ENCODE results near the gene HS3ST2.

Gene HS3ST2

GRCh38 chr16:22786284-22786683 lies 27.7 kb upstream of the HS3ST2 start:
- POLR2A ChIA-PET = no interaction called here
- no peak for TF ChIP-seq LEF1 (IDR thresholded peaks at IDR 0.05; ENCODE audit: borderline replicate concordance)
- TF ChIP-seq NFRKB (IDR thresholded peaks at IDR 0.05) = no peak
- no peak for TF ChIP-seq BHLHE40 (IDR thresholded peaks at IDR 0.05; ENCODE audit: borderline replicate concordance)
- TF ChIP-seq HDGF (IDR thresholded peaks at IDR 0.05; ENCODE audit: borderline replicate concordance) = no peak
- no peak for TF ChIP-seq ARNT (IDR thresholded peaks at IDR 0.05)
- TF ChIP-seq PKNOX1 (IDR thresholded peaks at IDR 0.05) = no peak
- no peak for TF ChIP-seq ZNF384 (IDR thresholded peaks at IDR 0.05)
- no peak for TF ChIP-seq CTBP1 (IDR thresholded peaks at IDR 0.05; ENCODE audit: borderline replicate concordance)
- TF ChIP-seq ELF4 (IDR thresholded peaks at IDR 0.05) = no peak
- TF ChIP-seq TARDBP (IDR thresholded peaks at IDR 0.05) = no peak
- TF ChIP-seq FOXA1 (IDR thresholded peaks at IDR 0.05) = no peak
- TF ChIP-seq SP1 (IDR thresholded peaks at IDR 0.05) = no peak
- no peak for TF ChIP-seq FOXK2 (IDR thresholded peaks at IDR 0.05)
- no peak for TF ChIP-seq FOXM1 (IDR thresholded peaks at IDR 0.05; ENCODE audit: borderline replicate concordance)
- no peak for TF ChIP-seq SUZ12 (IDR thresholded peaks at IDR 0.05)
- no peak for TF ChIP-seq L3MBTL2 (conservative IDR thresholded peaks at IDR 0.05)
- CTCF ChIA-PET = no interaction called here
- no peak for DNase-seq (ENCODE audit: extremely low spot score)

DNA sequence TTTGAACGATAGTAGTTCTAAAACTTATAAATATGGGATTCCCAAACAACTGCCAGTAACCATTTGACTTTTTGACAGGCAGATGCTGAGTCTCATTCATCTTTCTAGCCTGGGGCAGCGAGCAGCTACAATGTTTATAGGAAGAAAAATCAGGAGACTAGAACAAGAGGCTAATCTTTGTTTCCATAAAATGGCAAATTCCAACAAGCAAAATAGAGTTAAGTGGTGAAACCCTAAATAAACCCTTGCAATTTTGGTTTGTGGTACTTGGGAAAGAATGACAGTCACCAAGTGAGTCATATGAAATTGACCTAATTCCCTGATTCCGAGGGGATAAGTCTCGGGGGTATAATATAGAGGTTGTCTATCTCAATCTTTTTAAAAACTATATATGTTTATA lies 27.3 kb upstream of the HS3ST2 start:
- no peak for DNase-seq (ENCODE audit: extremely low spot score)
- no peak for TF ChIP-seq HDGF (IDR thresholded peaks at IDR 0.05; ENCODE audit: borderline replicate concordance)
- no peak for TF ChIP-seq SP1 (IDR thresholded peaks at IDR 0.05)
- TF ChIP-seq NFRKB (IDR thresholded peaks at IDR 0.05) = no peak
- no peak for TF ChIP-seq FOXK2 (IDR thresholded peaks at IDR 0.05)
- no peak for TF ChIP-seq PKNOX1 (IDR thresholded peaks at IDR 0.05)
- no peak for TF ChIP-seq FOXA1 (IDR thresholded peaks at IDR 0.05)
- TF ChIP-seq ELF4 (IDR thresholded peaks at IDR 0.05) = no peak
- TF ChIP-seq TARDBP (IDR thresholded peaks at IDR 0.05) = no peak
- TF ChIP-seq ZNF384 (IDR thresholded peaks at IDR 0.05) = no peak
- no peak for TF ChIP-seq SUZ12 (IDR thresholded peaks at IDR 0.05)
- TF ChIP-seq FOXM1 (IDR thresholded peaks at IDR 0.05; ENCODE audit: borderline replicate concordance) = no peak
- TF ChIP-seq BHLHE40 (IDR thresholded peaks at IDR 0.05; ENCODE audit: borderline replicate concordance) = no peak
- no peak for TF ChIP-seq LEF1 (IDR thresholded peaks at IDR 0.05; ENCODE audit: borderline replicate concordance)
- no peak for TF ChIP-seq CTBP1 (IDR thresholded peaks at IDR 0.05; ENCODE audit: borderline replicate concordance)
- TF ChIP-seq ARNT (IDR thresholded peaks at IDR 0.05) = no peak
- no peak for TF ChIP-seq L3MBTL2 (conservative IDR thresholded peaks at IDR 0.05)
- ChIA-PET CTCF (no interaction called here), POLR2A (no interaction called here)

DNA sequence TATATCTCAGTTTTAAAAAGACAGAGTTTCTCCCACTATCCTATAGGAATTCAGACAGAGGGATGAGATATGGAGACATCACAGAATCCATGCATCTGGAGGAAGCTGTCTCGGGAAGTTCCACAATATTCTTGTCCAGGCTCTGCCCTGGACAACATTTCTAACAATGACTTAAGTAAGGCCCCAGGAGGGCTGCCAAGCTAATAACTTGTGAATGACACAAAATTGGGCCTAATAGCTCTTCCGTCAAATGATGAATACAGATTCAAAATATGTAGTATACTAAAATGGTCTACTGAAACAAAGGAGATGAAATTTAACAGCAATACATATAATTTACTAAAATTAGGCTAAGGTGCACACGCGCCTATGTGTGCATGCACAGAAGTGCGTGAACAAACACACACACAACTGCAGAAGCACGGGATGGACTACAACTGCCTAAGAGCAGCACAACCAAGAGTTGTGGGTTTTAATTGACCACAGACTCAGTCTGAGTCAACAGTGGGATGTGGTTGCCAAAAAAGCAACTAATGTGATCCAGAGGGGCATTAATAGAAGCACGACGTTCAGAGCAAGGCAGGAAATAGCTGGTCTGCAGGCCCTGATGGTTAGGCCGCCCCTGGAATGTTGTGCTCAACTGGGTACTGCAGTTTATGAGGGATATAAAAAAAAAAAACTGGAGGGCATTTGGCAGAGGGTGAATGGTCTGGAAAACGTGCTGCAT lies 26.3 kb upstream of the HS3ST2 start:
- ChIA-PET POLR2A (no interaction called here), CTCF (no interaction called here)
- no peak for DNase-seq (ENCODE audit: extremely low spot score)
- no peak for TF ChIP-seq LEF1 (IDR thresholded peaks at IDR 0.05; ENCODE audit: borderline replicate concordance)
- TF ChIP-seq ELF4 (IDR thresholded peaks at IDR 0.05) = no peak
- no peak for TF ChIP-seq SUZ12 (IDR thresholded peaks at IDR 0.05)

DNA sequence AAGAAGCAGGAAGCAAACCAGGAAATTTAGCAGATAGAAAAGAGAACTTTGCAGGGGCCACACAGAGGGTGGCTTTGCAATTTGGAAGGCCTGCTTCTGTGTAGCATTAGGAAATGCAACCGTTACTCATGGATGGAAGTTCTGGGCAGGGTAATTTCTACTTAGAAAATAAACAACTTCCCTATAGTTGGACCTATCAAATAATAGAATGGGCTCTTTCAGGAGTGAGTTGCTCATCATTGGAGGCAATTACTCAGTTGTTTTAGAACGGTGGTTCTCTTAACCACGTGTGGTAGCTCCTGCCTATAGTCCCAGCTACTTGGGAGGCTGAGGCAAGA lies 25.8 kb upstream of the HS3ST2 start:
- POLR2A ChIA-PET = no interaction called here
- CTCF ChIA-PET = no interaction called here

DNA sequence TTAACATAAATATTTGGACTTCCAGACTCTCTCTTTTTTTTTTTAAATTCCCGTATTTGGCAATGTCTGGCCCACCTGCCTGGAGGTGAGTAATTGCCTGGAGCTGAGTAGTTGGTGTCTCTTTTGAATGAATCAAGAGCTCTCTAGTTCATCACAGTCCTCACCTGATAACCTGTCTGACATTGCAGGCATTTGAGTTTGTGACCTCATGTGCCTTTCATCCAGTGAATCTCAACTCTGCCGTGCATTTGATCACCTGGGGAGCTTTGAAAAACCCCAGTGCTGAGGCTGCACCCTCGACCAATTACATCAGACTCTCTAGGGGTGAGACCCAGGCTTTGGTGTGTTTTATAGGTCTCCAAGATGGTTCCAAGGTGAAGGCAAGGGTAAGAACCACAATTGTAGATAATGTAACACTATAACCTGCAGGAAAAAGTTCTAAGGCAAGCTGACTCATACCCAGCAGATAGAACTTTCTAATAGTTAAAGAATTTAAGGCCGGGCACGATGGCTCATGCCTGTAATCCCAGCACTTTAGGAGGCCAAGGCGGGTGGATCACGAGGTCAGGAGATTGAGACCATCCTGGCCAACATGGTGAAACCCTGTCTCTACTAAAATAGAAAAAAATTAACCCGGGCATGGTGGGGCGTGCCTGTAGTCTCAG lies 24.5 kb upstream of the HS3ST2 start:
- ChIA-PET POLR2A (no interaction called here), CTCF (interaction anchor here (0.6 kb wide), 1 partner anchor 208 kb away, joined by 7 read pairs; no protein-coding TSS in a partner anchor)
- DNase-seq (ENCODE audit: extremely low spot score) = no peak
- TF ChIP-seq ARNT (IDR thresholded peaks at IDR 0.05) (no peak), ELF4 (IDR thresholded peaks at IDR 0.05) (no peak), FOXA1 (IDR thresholded peaks at IDR 0.05) (no peak), SP1 (IDR thresholded peaks at IDR 0.05) (no peak)

More for the DNA sequence above, 25.8 kb upstream of the HS3ST2 start:
- TF ChIP-seq L3MBTL2 (conservative IDR thresholded peaks at IDR 0.05) (no peak), FOXK2 (IDR thresholded peaks at IDR 0.05) (no peak), FOXM1 (IDR thresholded peaks at IDR 0.05; ENCODE audit: borderline replicate concordance) (no peak), HDGF (IDR thresholded peaks at IDR 0.05; ENCODE audit: borderline replicate concordance) (no peak), TARDBP (IDR thresholded peaks at IDR 0.05) (no peak), SUZ12 (IDR thresholded peaks at IDR 0.05) (no peak), NFRKB (IDR thresholded peaks at IDR 0.05) (no peak), PKNOX1 (IDR thresholded peaks at IDR 0.05) (no peak), CTBP1 (IDR thresholded peaks at IDR 0.05; ENCODE audit: borderline replicate concordance) (no peak), ZNF384 (IDR thresholded peaks at IDR 0.05) (no peak), FOXA1 (IDR thresholded peaks at IDR 0.05) (no peak), LEF1 (IDR thresholded peaks at IDR 0.05; ENCODE audit: borderline replicate concordance) (no peak), BHLHE40 (IDR thresholded peaks at IDR 0.05; ENCODE audit: borderline replicate concordance) (no peak), SP1 (IDR thresholded peaks at IDR 0.05) (no peak), ARNT (IDR thresholded peaks at IDR 0.05) (no peak)
- DNase-seq (ENCODE audit: extremely low spot score) = no peak

GRCh38 chr16:22797551-22797950 lies 16.4 kb upstream of the HS3ST2 start:
- CTCF ChIA-PET = no interaction called here
- POLR2A ChIA-PET = no interaction called here
- TF ChIP-seq FOXM1 (IDR thresholded peaks at IDR 0.05; ENCODE audit: borderline replicate concordance) (no peak), TARDBP (IDR thresholded peaks at IDR 0.05) (no peak), BHLHE40 (IDR thresholded peaks at IDR 0.05; ENCODE audit: borderline replicate concordance) (no peak), ELF4 (IDR thresholded peaks at IDR 0.05) (no peak), SP1 (IDR thresholded peaks at IDR 0.05) (no peak), FOXK2 (IDR thresholded peaks at IDR 0.05) (no peak), L3MBTL2 (conservative IDR thresholded peaks at IDR 0.05) (no peak), CTBP1 (IDR thresholded peaks at IDR 0.05; ENCODE audit: borderline replicate concordance) (no peak), LEF1 (IDR thresholded peaks at IDR 0.05; ENCODE audit: borderline replicate concordance) (no peak), SUZ12 (IDR thresholded peaks at IDR 0.05) (no peak), NFRKB (IDR thresholded peaks at IDR 0.05) (no peak), PKNOX1 (IDR thresholded peaks at IDR 0.05) (no peak), FOXA1 (IDR thresholded peaks at IDR 0.05) (no peak), ARNT (IDR thresholded peaks at IDR 0.05) (no peak)
- no peak for DNase-seq (ENCODE audit: extremely low spot score)

All from HEK293T (cell line).